Prostate gland (tissue), 2 donors: ENCODE results near the gene GMDS. TPM values are rescaled to one million over a fixed set of nuclear protein-coding genes. Genes with fewer than 3 reads are reported as not detected.

ENCODE experiments used
- DNase-seq: peaks from one replicate; pipeline ENCODE4 v3.0.0-alpha.2; 2019; ENCODE audit warnings: low spot score
- H3K27ac ChIP-seq, 2 donors: fragments of 200-600 bp; sonication (generic); 2 replicates each; pipeline ENCODE4 v1.5.1; 2017 to 2019
- H3K27me3 ChIP-seq: fragments of 200-600 bp; sonication (generic); replicated peaks from 2 replicates; pipeline ENCODE4 v1.5.1; 2019; ENCODE audit not compliant: insufficient read depth
- H3K36me3 ChIP-seq, 2 donors: fragments of 200-600 bp; sonication (generic); 1 replicate in 1 of 2; 2 replicates in 1 of 2; pipeline versions ENCODE4 v1.5.1 to v1.8.1; 2017 to 2019
- H3K4me1 ChIP-seq: fragments of 200-600 bp; sonication (generic); replicated peaks from 2 replicates; pipeline ENCODE4 v1.5.1; 2019
- H3K4me3 ChIP-seq, 2 donors: fragments of 200-600 bp; sonication (generic); 2 replicates each; pipeline ENCODE4 v1.5.1; 2017 to 2019
- H3K9me3 ChIP-seq: fragments of 200-600 bp; sonication (generic); 2 replicates; pipeline ENCODE4 v1.5.1; 2017
- POLR2A ChIP-seq: fragments of 450-650 bp; IDR thresholded peaks from one replicate; pipeline ENCODE4 v1.6.1; 2016; ENCODE audit warnings: antibody characterized with exemption, mild to moderate bottlenecking
- POLR2AphosphoS5 ChIP-seq: sonication (generic); formaldehyde crosslinking; IDR thresholded peaks from one replicate; pipeline ENCODE4 v1.6.1; 2017; ENCODE audit warnings: antibody characterized with exemption
- WGBS: methylation state at CpG from one replicate; pipeline ENCODE4 v1.1.5; 2018; 5-methylcytosine and 5-hydroxymethylcytosine counted together
- intact Hi-C: fragments of 100-400 bp; cut with DNase I; formaldehyde crosslinking; loops from one replicate; pipeline ENCODE4 v1.14.2; 2022
- total RNA-seq, 2 donors: library from RNA; depleted of rRNA; stranded (reverse); fragments of >200 nt; gene quantifications; one replicate each; pipeline ENCODE4 v1.1.0, GENCODE V29; 2016
- TF ChIP-seq, protein P1 (sequence below), 4 experiments: fragments of 200-600 bp in 2 of 4; fragments of 450-650 bp in 2 of 4; sonication (generic) in 2 of 4; IDR thresholded peaks; 1 replicate in 3 of 4; 2 replicates in 1 of 4; pipeline ENCODE4 v1.5.1; 2016 to 2019; ENCODE audit warnings: antibody characterized with exemption in 4 of 4, mild to moderate bottlenecking in 2 of 4, moderate library complexity in 2 of 4

GMDS gene
- total RNA-seq, 2 donors from 2014 or later: 24.9 to 29.9 TPM

DNA sequence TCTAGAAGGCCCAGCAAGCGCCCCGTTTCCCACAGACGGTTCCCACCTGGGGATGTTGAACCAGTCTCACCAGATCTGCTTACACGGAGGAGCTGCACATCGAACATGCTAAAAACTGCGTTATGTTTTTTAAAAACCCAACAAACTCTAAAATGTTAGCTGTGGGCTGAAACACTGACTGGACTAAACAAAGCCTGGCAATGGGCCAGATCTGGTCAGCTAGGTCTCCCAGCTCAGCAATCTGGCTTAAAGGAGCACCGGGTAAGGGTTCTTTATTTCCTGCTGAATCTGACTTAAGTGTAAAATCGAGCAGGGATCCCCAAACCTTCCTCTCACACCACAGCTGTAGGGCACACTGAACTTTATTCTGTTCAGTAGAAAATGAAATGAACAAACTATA lies 478.8 kb downstream of the GMDS start:
- Histone ChIP-seq H3K36me3 (no peaks in the 10 kb centered on the region), H3K27me3 (no peaks in the 10 kb centered on the region), H3K4me1 (no peaks in the 10 kb centered on the region), H3K4me3 (no peak overlapping the region), H3K27ac (no peak overlapping the region), H3K9me3 (no peaks in the 10 kb centered on the region)
- TF ChIP-seq POLR2AphosphoS5: no peak
- no peak for TF ChIP-seq POLR2A
- TF ChIP-seq, protein P1, sequence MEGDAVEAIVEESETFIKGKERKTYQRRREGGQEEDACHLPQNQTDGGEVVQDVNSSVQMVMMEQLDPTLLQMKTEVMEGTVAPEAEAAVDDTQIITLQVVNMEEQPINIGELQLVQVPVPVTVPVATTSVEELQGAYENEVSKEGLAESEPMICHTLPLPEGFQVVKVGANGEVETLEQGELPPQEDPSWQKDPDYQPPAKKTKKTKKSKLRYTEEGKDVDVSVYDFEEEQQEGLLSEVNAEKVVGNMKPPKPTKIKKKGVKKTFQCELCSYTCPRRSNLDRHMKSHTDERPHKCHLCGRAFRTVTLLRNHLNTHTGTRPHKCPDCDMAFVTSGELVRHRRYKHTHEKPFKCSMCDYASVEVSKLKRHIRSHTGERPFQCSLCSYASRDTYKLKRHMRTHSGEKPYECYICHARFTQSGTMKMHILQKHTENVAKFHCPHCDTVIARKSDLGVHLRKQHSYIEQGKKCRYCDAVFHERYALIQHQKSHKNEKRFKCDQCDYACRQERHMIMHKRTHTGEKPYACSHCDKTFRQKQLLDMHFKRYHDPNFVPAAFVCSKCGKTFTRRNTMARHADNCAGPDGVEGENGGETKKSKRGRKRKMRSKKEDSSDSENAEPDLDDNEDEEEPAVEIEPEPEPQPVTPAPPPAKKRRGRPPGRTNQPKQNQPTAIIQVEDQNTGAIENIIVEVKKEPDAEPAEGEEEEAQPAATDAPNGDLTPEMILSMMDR (IDR thresholded peaks at IDR 0.05): no peak
- intact Hi-C loops: no loop called here
- WGBS: 70% methylated on average over 8 of the region's 8 CpGs
- DNase-seq: no peak

DNA sequence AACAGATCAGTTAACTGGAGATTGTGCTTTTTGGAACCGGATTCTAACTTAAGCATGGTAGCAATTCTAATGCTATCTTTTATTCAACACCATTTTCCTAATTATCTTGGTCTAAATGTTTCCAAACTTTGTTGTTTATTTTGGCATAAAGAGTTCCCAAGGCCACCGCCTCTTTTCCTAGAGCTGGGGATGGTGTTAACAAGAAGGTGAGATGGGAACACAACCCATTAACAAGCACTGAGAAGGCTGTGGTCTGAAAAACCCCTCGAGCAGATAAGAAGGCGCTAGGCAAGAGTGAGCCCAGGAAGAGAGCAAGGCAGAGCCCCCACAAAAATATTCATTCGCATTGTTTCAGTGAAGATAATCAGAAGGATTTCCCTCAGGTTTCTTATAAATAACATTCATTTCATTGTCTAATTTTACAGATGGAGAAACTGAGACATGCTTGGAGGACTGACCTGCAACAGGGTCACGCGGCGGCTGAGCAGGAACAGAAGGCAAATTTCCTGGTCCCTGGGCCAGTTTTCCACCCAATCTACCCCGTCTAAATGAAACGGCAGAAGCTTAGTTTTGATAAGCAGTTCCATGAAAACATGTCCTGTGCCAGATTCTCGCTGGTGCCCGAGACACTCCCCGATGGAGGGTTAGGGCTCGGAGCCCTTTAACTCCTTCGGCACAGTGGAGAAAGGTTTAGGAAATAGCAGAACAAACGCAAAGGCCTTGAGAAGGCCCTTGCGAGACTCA lies 480.1 kb downstream of the GMDS start:
- intact Hi-C loops: no loop called here
- no peaks in the 10 kb centered on the region for H3K4me1 ChIP-seq
- no peak for DNase-seq
- no peaks in the 10 kb centered on the region for H3K9me3 ChIP-seq
- H3K4me3 ChIP-seq: no peak overlapping the region
- 92% methylated on average over 17 of the region's 17 CpGs for WGBS
- H3K36me3 ChIP-seq: no peaks in the 10 kb centered on the region
- H3K27me3 ChIP-seq: no peaks in the 10 kb centered on the region
- TF ChIP-seq POLR2AphosphoS5 (no peak), POLR2A (no peak)
- TF ChIP-seq, protein P1 (IDR thresholded peaks at IDR 0.05): no peak
- no peak overlapping the region for H3K27ac ChIP-seq

DNA sequence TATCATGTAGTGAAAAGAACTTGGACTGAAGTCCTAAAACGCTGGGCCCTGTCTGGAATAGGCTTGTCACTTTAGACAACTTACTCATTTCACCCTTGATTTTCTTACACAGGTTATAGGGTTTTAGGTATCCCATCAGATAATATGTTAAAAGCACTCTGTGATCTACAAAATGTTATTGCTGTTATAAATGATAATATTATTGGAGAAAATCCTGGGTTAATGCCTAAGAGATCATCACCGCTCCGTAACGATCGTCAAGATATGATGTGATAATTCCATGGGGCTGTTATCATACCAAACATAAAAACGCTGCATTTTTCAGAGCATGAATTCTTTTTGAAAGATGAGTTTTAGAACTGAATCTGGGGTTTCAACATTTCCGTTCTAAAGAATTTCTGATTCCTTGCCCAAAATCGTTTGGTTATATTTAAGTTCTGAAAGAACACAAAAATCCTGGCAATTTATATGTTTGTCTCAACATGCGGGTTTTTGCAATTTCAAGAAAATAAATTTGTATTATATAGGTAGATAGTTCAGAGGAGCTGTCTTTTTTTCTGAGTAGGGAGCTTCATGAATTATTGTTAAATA lies 480.9 kb downstream of the GMDS start:
- TF ChIP-seq, protein P1 (IDR thresholded peaks at IDR 0.05): no peak
- TF ChIP-seq POLR2A (no peak), POLR2AphosphoS5 (no peak)
- intact Hi-C loops: no loop called here
- WGBS: 75% methylated on average over 9 of the region's 9 CpGs
- DNase-seq: no peak
- Histone ChIP-seq H3K4me1 (no peaks in the 10 kb centered on the region), H3K27ac (no peak overlapping the region), H3K4me3 (no peak overlapping the region), H3K36me3 (no peaks in the 10 kb centered on the region), H3K27me3 (no peaks in the 10 kb centered on the region), H3K9me3 (no peaks in the 10 kb centered on the region)

DNA sequence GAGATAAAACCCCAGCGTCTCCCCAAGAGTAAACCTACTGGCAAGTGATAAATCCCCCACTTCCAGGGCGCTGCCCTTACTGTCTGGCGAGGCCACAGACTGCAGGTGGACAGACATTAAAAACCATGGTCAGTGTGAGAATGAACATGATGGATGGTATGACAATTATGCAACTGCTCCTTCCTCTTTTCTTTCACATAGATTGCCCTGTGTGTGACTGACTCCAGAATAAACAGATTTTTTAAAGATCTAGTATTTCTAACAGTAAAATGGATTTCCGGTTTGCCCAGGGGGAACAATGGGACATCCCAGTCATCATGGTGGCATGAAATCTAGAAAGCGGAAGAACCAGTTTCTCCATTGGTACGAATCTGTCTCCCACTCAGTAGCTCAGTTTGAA lies 482.0 kb downstream of the GMDS start:
- no peaks in the 10 kb centered on the region for H3K36me3 ChIP-seq
- no peak overlapping the region for H3K27ac ChIP-seq
- TF ChIP-seq POLR2AphosphoS5 (no peak), POLR2A (no peak)
- TF ChIP-seq, protein P1 (IDR thresholded peaks at IDR 0.05): no peak
- H3K4me1 ChIP-seq: no peaks in the 10 kb centered on the region
- intact Hi-C loops: no loop called here
- DNase-seq: no peak
- H3K4me3 ChIP-seq: no peak overlapping the region
- 80% methylated on average over 6 of the region's 6 CpGs for WGBS
- H3K27me3 ChIP-seq: no peaks in the 10 kb centered on the region
- H3K9me3 ChIP-seq: no peaks in the 10 kb centered on the region

DNA sequence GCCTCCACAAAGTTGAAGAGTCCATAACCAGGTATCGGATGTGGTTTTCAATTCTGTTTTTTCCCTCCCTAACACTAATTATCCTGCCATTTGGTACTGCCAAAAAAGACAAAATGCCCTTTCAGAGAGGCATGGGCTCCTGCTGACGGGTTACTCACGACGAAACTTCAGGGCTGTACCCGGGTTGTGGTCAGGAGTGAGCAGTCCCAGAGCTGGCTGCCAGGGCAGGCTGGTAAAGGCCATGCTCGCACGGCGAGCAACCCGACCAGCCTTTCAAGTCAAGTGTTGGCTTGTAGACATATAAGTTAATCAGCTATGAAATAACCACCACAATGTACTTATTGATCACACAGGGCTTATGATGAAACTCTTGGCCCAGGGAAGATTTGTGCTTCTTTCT lies 483.2 kb downstream of the GMDS start:
- Histone ChIP-seq H3K4me1 (no peaks in the 10 kb centered on the region), H3K27me3 (no peaks in the 10 kb centered on the region), H3K36me3 (no peaks in the 10 kb centered on the region), H3K27ac (no peak overlapping the region), H3K4me3 (no peak overlapping the region), H3K9me3 (no peaks in the 10 kb centered on the region)
- WGBS: 66% methylated on average over 9 of the region's 9 CpGs
- no peak for TF ChIP-seq POLR2A
- TF ChIP-seq, protein P1 (IDR thresholded peaks at IDR 0.05): no peak
- no peak for DNase-seq
- intact Hi-C loops: no loop called here
